ENCODE measurements around the gene ZNF74.
A peak's percentile ranks its signal among the peaks of the same experiment; 100 is the strongest.

The ZNF74 gene

GRCh38 chr22:20433686-20434241 is 39.8 kb downstream of the ZNF74 start:
- H3K36me3 ChIP-seq (replicated peaks): peaks cover 9% of the 10 kb centered on the region
- no peak for TF ChIP-seq CTCF (IDR thresholded peaks at IDR 0.05; ENCODE audit: low read depth, low read length, missing control alignments)
- no peak overlapping the region for H3K4me3 ChIP-seq (ENCODE audit: low read depth, low read length)
- H3K27ac ChIP-seq: no peak overlapping the region
- H3K27me3 ChIP-seq (replicated peaks): no peaks in the 10 kb centered on the region
- no peak for DNase-seq
- in situ Hi-C loops (cut with HindIII; ENCODE audit: low pct_ligation_motif_present, low sequenced_read_pairs): no loop called here

GRCh38 chr22:20434264-20434751 is 40.4 kb downstream of the ZNF74 start:
- DNase-seq: no peak
- in situ Hi-C loops (cut with HindIII; ENCODE audit: low pct_ligation_motif_present, low sequenced_read_pairs): no loop called here
- H3K27me3 ChIP-seq (replicated peaks): no peaks in the 10 kb centered on the region
- no peak overlapping the region for H3K27ac ChIP-seq
- peaks cover 6% of the 10 kb centered on the region for H3K36me3 ChIP-seq (replicated peaks)
- no peak for TF ChIP-seq CTCF (IDR thresholded peaks at IDR 0.05; ENCODE audit: low read depth, low read length, missing control alignments)
- H3K4me3 ChIP-seq (ENCODE audit: low read depth, low read length): no peak overlapping the region

GRCh38 chr22:20434773-20435172 is 40.8 kb downstream of the ZNF74 start:
- no peak for DNase-seq
- no peak for TF ChIP-seq CTCF (IDR thresholded peaks at IDR 0.05; ENCODE audit: low read depth, low read length, missing control alignments)
- H3K27me3 ChIP-seq (replicated peaks): no peaks in the 10 kb centered on the region
- in situ Hi-C loops (cut with HindIII; ENCODE audit: low pct_ligation_motif_present, low sequenced_read_pairs): no loop called here
- no peak overlapping the region for H3K4me3 ChIP-seq (ENCODE audit: low read depth, low read length)
- H3K36me3 ChIP-seq (replicated peaks): peaks cover 6% of the 10 kb centered on the region
- no peak overlapping the region for H3K27ac ChIP-seq

- TF ChIP-seq CTCF (IDR thresholded peaks at IDR 0.05; ENCODE audit: low read depth, low read length, missing control alignments): no peak
- H3K27ac ChIP-seq: no peak overlapping the region
- H3K4me3 ChIP-seq (ENCODE audit: low read depth, low read length): peak overlapping the region; percentile 79
- in situ Hi-C loops (cut with HindIII; ENCODE audit: low pct_ligation_motif_present, low sequenced_read_pairs): no loop called here
- no peaks in the 10 kb centered on the region for H3K27me3 ChIP-seq (replicated peaks)
- no peak for DNase-seq
- H3K36me3 ChIP-seq (replicated peaks): no peaks in the 10 kb centered on the region
These were observed 41.7 kb downstream of the ZNF74 start for GRCh38 chr22:20435436-20436306.

GRCh38 chr22:20436307-20436767 is 42.4 kb downstream of the ZNF74 start:
- Histone ChIP-seq H3K4me3 (ENCODE audit: low read depth, low read length) (peak overlapping the region; percentile 79), H3K27me3 (replicated peaks) (no peaks in the 10 kb centered on the region), H3K27ac (no peak overlapping the region), H3K36me3 (replicated peaks) (no peaks in the 10 kb centered on the region)
- TF ChIP-seq CTCF (IDR thresholded peaks at IDR 0.05; ENCODE audit: low read depth, low read length, missing control alignments): no peak
- in situ Hi-C loops (cut with HindIII; ENCODE audit: low pct_ligation_motif_present, low sequenced_read_pairs): no loop called here
- DNase-seq: no peak

Measured in brain microvascular endothelial cell (primary cell).